ENCODE results near the gene CYP2B6.

Gene CYP2B6

GRCh38 chr19:40990972-40991381 lies at the start of gene CYP2B6:
TSS of gene CYP2B6 (plus strand) at chr19:40991282. CDS start at chr19:40991306, 24 bp downstream.
- H3K4me3 ChIP-seq (ENCODE audit: control insufficient read depth, low read depth, low read length) = no peak within 1 kb of the TSS
- no peak for TF ChIP-seq CTCF (IDR thresholded peaks at IDR 0.05; ENCODE audit: control insufficient read depth, insufficient read depth, low read depth, low read length, missing control alignments)
- DNase-seq (ENCODE audit: low read depth) = no peak

GRCh38 chr19:40941481-40942219 lies 49.4 kb upstream of the CYP2B6 start:
- TF ChIP-seq CTCF (IDR thresholded peaks at IDR 0.05; ENCODE audit: control insufficient read depth, insufficient read depth, low read depth, low read length, missing control alignments) = no peak
- H3K4me3 ChIP-seq (ENCODE audit: control insufficient read depth, low read depth, low read length) = no peak overlapping the region
- no peak for DNase-seq (ENCODE audit: low read depth)

- DNase-seq (ENCODE audit: low read depth) = no peak
- no peak overlapping the region for H3K4me3 ChIP-seq (ENCODE audit: control insufficient read depth, low read depth, low read length)
- no peak for TF ChIP-seq CTCF (IDR thresholded peaks at IDR 0.05; ENCODE audit: control insufficient read depth, insufficient read depth, low read depth, low read length, missing control alignments)
Measured at GRCh38 chr19:40945645-40946044, 45.4 kb upstream of the CYP2B6 start.

- H3K4me3 ChIP-seq (ENCODE audit: control insufficient read depth, low read depth, low read length) = no peak overlapping the region
- DNase-seq (ENCODE audit: low read depth) = no peak
- no peak for TF ChIP-seq CTCF (IDR thresholded peaks at IDR 0.05; ENCODE audit: control insufficient read depth, insufficient read depth, low read depth, low read length, missing control alignments)
Measured at GRCh38 chr19:40947114-40947513, 44.0 kb upstream of the CYP2B6 start.

GRCh38 chr19:40947573-40947972 lies 43.5 kb upstream of the CYP2B6 start:
- no peak for DNase-seq (ENCODE audit: low read depth)
- no peak for TF ChIP-seq CTCF (IDR thresholded peaks at IDR 0.05; ENCODE audit: control insufficient read depth, insufficient read depth, low read depth, low read length, missing control alignments)
- no peak overlapping the region for H3K4me3 ChIP-seq (ENCODE audit: control insufficient read depth, low read depth, low read length)

- TF ChIP-seq CTCF (IDR thresholded peaks at IDR 0.05; ENCODE audit: control insufficient read depth, insufficient read depth, low read depth, low read length, missing control alignments) = no peak
- DNase-seq (ENCODE audit: low read depth) = no peak
- no peak overlapping the region for H3K4me3 ChIP-seq (ENCODE audit: control insufficient read depth, low read depth, low read length)
Measured at GRCh38 chr19:40948580-40949299, 42.3 kb upstream of the CYP2B6 start.

Data from AG09309 (cell line).